GM12892 (cell line): ENCODE results near the gene ABCA5.

ENCODE experiments used
- POLR2A ChIP-seq: IDR thresholded peaks from 2 replicates; pipeline ENCODE4 v1.6.1; 2011; ENCODE audit warnings: low read depth, low read length, control low read depth
- TAF1 ChIP-seq: IDR thresholded peaks from 2 replicates; pipeline ENCODE4 v1.6.1; 2011; ENCODE audit warnings: low read depth, mild to moderate bottlenecking, control low read depth, low read length, borderline replicate concordance

- TF ChIP-seq TAF1 (no peak), POLR2A (no peak)
Measured at GRCh38 chr17:69269131-69269998, 57.6 kb downstream of the ABCA5 start.
